GM21528 (cell line): Measurements from ENCODE around the gene ARHGAP26.

ENCODE experiments used
- ATAC-seq: cut with Tn5 transposase; IDR thresholded peaks from one replicate; pipeline ENCODE4 v1.9.1; 2021; ENCODE audit warnings: mild to moderate bottlenecking, moderate library complexity; ENCODE audit not compliant: unreplicated experiment, low FRiP score

The ARHGAP26 gene

DNA sequence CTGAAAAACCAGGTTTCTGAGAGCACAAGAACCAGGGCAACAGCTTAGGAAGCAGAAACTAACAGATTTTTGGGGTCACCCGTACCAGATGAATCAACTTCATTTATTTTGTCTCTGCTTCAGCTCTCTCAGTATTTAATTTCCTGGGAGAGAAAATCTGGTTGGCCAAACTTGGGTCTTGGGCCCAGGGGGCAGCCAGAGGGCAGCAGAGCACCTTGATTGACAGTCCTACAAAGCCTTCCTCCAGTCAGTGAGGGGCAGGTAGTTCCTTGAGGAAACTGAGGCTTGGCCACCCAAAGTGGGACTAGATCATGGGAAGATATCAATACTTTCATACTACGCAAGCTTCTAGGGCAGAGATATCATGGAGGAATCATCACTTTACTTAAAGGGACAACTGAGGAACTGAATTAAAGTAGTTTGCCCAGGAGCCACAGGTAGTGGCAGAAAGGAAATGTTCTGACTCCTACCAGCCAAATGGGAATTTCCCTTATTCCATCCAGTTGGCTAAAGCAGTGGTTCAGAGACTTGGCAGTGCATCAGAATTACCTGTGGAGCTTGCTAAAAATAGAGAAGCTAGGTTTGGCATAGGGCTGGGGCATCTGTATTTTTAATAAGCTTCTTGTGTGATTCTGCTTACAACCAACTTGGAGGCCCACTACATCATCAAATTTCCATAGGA is 21.5 kb upstream of the ARHGAP26 start:
- no peak for ATAC-seq

DNA sequence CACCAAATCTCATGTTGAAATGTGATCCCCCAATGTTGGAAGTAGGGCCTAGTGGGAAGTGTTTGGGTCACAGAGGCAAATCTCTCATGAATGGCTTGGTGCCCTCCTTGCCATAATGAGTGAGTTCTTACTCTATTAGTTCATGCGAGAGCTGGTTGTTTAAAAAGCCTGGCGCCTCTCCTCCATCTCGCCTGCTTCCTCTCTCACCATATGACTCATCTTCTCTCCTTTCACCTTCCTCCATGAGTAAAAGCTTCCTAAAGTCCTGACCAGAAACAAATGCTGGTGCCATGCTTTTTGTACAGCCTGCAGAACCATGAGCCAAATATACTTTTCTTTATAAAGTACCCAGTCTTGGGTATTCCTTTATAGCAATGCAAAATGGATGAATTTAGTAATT is 20.9 kb upstream of the ARHGAP26 start:
- no peak for ATAC-seq

DNA sequence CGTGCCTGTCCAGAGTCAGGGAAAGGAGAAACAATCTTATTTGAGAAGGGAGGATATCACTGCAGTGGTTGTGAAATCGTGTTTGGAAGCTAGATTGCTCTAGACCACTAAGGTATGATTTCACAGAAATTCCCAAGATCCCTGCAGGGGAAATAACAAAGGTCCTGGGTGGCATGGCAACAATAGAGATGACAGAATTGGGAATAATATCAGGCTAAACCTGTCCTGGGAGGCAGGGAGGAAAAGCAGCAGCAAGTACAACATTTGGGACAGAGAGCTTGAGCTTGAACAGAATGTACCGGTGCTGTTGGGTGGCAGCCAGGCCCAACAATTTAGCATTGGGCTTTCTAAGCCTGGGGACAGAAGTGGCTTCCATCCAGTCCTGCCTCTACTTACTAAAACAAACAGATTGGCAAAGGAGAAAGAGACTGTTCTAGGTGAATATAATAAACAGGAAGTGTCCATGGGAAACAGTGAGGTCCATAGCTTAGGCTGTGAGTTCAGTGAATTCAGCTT is 17.0 kb upstream of the ARHGAP26 start:
- no peak for ATAC-seq

DNA sequence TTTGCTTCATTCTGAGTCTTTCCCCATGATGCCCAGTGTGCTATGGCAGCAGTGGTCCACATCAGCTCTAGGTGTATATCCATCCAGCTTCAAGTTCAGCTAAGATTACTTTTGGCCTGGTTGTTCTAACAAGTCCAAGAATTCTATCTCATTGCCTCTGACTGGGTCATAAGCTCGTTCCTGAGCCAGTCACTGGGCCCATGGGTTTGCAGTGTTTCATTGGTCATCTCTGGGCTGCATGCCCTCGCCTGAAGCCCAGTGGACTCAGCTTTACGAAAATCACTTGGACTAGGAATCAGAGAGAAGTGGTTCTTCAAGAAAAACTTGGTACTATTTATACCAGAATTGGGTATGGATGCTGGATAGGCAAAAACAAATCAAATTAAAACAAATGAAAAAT is 16.1 kb upstream of the ARHGAP26 start:
- no peak for ATAC-seq

DNA sequence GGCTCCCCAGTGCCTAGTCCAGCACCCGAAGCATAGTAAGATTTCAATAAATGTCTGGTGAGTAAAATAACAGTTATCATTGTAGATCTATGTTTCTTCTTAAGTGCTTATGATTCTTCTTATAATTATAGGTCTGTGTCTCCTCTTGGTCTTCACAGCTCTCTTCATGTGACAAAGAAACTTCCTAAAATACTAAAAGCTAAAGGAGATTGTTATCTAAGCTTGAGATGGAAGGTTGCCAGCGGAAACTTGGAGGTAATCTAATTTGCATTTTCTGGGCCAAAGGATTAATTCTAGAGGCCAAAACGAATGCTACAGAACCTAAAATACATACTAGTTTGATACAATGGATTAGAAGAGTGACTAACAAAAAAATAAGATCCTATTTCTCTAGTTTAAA is 13.6 kb upstream of the ARHGAP26 start:
- ATAC-seq: no peak

- no peak for ATAC-seq
Observed at GRCh38 chr5:142757564-142757963, 12.6 kb upstream of the ARHGAP26 start.

DNA sequence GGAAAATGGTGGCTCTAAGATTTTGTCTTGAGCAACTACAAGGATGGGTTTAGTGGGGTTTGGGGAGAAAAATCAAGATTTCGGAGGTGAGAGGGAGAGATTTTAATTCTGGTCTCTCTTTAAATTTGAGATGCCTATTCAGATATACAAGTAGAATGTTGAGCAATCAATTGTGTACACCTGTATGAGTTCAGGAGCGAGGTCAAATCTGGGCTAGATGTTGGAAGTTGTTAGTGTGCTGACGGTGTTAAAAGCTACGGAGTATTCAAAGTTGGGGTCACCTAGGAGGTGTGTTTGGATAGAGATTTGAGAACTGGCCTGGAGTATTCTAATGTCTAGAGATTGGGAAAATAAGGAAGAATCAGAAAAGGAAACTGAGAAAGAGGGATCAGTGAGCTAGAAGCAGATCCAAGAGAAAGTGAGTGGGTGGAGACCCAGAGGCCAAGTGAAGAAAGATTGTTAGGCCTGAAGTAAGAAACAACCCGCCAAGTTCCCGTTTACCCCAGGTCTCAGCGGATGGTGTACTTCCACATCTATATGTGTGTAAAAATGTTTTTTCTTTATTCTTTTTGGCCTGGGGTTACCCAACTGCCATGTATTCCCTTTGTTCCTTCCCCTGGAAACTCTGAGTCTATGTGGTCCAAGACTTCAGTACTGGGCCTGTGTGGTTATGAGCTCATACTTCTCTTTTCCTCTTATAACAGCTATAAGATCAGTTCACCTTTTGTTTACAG is 11.9 kb upstream of the ARHGAP26 start:
- no peak for ATAC-seq

GRCh38 chr5:142758796-142759145 is 11.4 kb upstream of the ARHGAP26 start:
- ATAC-seq: no peak

DNA sequence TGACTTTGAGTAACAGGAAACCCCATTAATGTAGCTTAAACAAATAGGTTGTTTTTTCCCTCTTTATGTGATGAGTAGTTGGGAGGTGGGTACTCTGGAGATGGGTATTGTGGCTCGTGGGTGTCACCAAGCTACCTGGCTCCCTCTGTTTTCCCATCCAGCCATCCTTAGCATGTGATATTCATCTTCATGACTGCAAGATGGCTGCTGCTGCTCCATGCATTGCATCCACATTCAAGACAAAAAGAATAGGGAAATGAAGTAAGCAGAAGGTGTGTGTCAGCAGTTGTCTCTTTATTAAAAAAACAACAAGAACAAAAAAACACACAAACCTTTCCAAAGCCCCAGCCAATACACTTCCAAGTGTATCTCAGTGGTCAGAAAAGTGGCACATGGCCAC is 6.5 kb upstream of the ARHGAP26 start:
- no peak for ATAC-seq

GRCh38 chr5:142767178-142767577 is 3.0 kb upstream of the ARHGAP26 start:
- ATAC-seq: no peak

DNA sequence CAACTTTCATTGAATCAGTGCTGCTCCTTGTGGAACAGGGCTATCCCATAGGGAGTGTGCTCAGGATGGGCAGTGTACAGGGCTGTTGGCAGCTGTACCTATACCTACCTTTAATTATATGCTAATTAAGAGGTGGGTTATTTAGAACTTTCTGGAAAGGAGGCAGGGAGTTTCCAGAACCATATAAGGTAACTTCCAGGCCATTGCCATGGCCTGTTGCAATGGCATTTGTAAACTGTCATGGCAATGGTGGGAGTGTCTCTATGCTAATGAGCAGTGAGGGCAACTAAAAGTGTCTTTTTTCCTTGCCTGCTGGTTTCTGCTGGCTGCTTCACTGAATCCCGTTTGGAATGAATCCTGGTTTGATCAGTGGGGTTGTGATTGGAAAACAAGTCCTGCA is 2.3 kb upstream of the ARHGAP26 start:
- ATAC-seq: no peak

DNA sequence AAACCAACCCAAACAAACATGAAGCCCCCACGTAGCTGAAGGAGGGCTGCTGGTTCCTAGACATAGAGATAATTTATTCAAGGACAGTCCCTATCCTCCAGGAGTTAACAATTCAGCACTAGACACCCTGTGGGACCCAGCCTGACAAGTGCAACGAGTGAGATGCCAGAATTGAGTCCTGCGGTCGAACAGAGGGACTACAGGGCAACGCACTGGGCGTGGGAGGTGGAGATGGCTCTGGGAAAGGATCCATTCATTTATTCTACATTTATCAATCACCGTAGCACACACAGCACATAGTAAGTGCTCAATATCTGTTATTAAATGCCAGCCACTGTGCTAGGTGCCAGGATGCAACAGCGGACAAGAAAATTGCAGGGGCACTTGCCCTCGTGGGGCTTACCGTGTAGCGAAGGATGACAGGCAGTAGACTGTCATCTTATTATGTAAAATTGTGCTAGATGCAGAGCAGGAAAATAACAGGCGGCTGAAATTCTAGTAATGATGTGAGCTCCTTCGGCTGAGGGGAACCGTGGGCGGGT is 855 bp upstream of the ARHGAP26 start:
- ATAC-seq: no peak

- ATAC-seq: peak; percentile 35
Observed at GRCh38 chr5:142770650-142771609, 753 bp downstream of the ARHGAP26 start.

- ATAC-seq: no peak
Observed at GRCh38 chr5:142771666-142772065, 1.5 kb downstream of the ARHGAP26 start.

- ATAC-seq: no peak
Observed at GRCh38 chr5:142772446-142773293, 2.5 kb downstream of the ARHGAP26 start.

DNA sequence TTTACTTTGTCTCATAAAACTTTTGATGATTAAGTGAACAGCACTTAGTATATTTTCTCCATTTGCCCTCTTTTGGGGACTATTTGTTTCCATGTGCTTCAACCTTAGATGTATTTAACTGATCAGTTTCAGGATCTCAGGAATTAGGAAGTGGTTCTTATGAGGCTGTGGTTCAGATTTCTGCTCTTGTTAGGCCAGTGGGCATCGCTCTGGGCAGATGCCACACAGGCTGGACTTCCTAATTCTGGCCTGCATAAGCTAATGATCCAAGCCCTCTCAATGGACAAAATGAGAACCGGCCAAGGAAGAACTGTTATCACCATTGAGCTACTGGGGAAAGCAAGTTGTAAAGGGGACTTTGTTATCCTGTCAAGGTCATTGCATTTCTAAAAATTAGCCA is 6.9 kb downstream of the ARHGAP26 start:
- ATAC-seq: no peak

DNA sequence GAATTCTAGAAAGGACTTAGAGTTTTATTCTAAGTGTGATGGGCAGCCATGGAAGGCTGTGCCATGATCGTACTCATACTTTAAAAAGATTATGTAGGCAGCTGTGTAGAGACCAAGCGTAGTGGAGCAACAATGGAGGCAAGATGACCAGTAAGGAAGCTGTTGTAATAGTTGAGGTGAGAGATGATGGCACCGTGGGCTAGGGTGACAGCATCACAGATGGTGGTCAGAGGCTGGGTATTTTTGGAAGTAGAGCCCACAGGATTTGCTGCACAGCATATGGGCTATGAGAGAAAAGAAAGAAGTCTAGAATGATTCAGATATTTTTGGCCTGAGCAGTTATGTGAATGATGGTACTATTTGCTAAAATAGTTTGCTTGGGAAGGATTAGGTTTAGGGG is 7.7 kb downstream of the ARHGAP26 start:
- ATAC-seq: no peak

DNA sequence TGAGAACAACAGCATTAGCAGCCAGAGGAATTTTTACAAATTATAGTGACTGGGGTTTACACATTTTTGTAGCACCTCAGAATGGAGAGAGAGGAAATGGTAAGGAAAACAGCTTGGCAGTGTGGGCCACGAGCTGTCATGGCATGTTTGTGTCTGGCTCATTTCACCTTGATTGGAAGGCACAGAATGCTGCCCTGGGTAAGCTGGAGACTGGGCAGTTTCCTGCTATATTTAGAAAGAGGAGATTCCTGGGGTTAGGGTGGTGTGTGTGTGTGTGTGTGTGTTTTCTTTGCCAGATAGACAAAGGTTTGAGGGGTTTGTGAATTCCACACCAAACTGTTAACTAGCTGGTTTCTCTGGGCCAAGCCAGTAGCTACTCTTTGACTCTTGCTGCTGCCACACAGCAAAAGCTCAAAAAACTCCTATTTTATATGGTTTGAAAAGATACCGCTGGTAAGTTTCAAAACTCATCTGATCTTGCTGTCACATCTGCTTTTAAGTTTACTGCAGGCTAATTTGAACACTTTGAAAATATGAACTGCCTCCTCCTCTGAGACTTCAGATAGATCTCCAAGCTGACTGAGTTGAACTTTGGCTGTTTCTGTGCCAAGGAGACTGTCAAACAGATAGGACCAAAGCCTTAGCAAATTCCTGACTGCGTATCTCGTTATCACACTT is 9.1 kb downstream of the ARHGAP26 start:
- no peak for ATAC-seq

DNA sequence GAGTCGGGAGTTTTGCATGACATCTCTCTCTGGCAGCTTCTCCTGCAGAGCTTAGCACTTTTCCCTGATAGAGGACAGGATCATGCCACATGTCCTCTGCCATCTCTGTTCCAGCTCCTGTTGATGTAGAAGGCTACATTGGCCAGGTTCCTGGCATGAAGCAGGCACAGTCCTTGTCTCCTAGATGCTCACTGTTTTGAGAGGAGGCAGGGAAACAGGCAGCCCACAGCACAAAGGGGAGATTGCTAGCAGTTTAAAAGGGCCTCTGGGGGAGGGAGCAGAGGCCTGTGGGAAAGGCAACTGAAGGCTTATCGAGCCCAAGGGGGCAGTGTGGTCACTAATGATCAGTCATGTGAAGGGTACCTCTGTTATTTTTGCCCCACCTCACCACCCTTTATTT is 10.7 kb downstream of the ARHGAP26 start:
- no peak for ATAC-seq
